ENCODE results near the gene RASGRP2. TPM values are rescaled to one million over a fixed set of nuclear protein-coding genes. Genes with fewer than 3 reads are reported as not detected.

Gene RASGRP2
- total RNA-seq, 6 donors from 2014 or later: 20.5 to 80.7 (median 33.9) TPM

GRCh38 chr11:64784813-64785581 is 41.1 kb upstream of the RASGRP2 start:
- TF ChIP-seq POLR2A (IDR thresholded peaks at IDR 0.05) (no peak), EP300 (IDR thresholded peaks at IDR 0.05) (no peak), POLR2AphosphoS5 (IDR thresholded peaks at IDR 0.05) (no peak), CTCF (IDR thresholded peaks at IDR 0.05) (no peak)
- Histone ChIP-seq H3K9me3 (no peaks in the 10 kb centered on the region), H3K36me3 (peaks cover 0 to 20% (median 18%) of the 10 kb centered on the region in 4 donors), H3K4me3 (no peak overlapping the region), H3K27me3 (no peaks in the 10 kb centered on the region), H3K27ac (no peak overlapping the region), H3K4me1 (peaks cover 0 to 11% (median 2%) of the 10 kb centered on the region in 4 donors)
- DNase-seq (no peak), ATAC-seq (ENCODE audit: low FRiP score in 2 of 2) (no peak)
- 88 to 89% methylated on average over 12 of the region's 12 CpGs for WGBS, 2 donors

- Histone ChIP-seq H3K36me3 (peaks cover 27 to 35% (median 29%) of the 10 kb centered on the region in 4 donors), H3K9me3 (no peaks in the 10 kb centered on the region), H3K4me1 (peaks cover 28 to 45% (median 33%) of the 10 kb centered on the region in 4 donors), H3K27ac (peak within 1 kb of the TSS; percentile 99 to 100 (median 100)), H3K4me3 (peak within 1 kb of the TSS; percentile 91 to 99 (median 96)), H3K27me3 (no peaks in the 10 kb centered on the region)
- WGBS, 2 donors: 0% methylated on average over 34 to 58 of the region's 80 CpGs
- ATAC-seq (ENCODE audit: low FRiP score in 2 of 2): peak; percentile 96 to 99
- TF ChIP-seq EP300 (IDR thresholded peaks at IDR 0.05) (peak in 1 of 4 donors; percentile 32), POLR2A (IDR thresholded peaks at IDR 0.05) (peak in 3 of 4 donors; percentile 88 to 99 (median 90)), CTCF (IDR thresholded peaks at IDR 0.05) (peak in 3 of 6 experiments; percentile 12 to 56 (median 39)), POLR2AphosphoS5 (IDR thresholded peaks at IDR 0.05) (peak; percentile 93)
- DNase-seq: peak; percentile 98 to 99
These were observed 34.7 kb upstream of the RASGRP2 start, which contains the start of gene SF1 for GRCh38 chr11:64778473-64779298. TSS of gene SF1 (minus strand) at chr11:64778542. CDS start at chr11:64778392, 150 bp downstream.

GRCh38 chr11:64778223-64778472 is 34.2 kb upstream of the RASGRP2 start:
- peak overlapping the region; percentile 99 to 100 (median 100) for H3K27ac ChIP-seq
- ATAC-seq (ENCODE audit: low FRiP score in 2 of 2) (peak in 1 of 2 donors; percentile 6), DNase-seq (no peak)
- peaks cover 34 to 50% (median 37%) of the 10 kb centered on the region in 4 donors for H3K4me1 ChIP-seq
- peaks cover 33 to 41% (median 34%) of the 10 kb centered on the region in 4 donors for H3K36me3 ChIP-seq
- H3K27me3 ChIP-seq: no peaks in the 10 kb centered on the region
- no peaks in the 10 kb centered on the region for H3K9me3 ChIP-seq
- peak overlapping the region; percentile 91 to 99 (median 96) for H3K4me3 ChIP-seq
- WGBS, 2 donors: 1% methylated on average over 14 of the region's 28 CpGs; no CpG with 5 or more reads in 1 of the 2 donors
- TF ChIP-seq POLR2AphosphoS5 (IDR thresholded peaks at IDR 0.05): no peak
- no peak for TF ChIP-seq POLR2A (IDR thresholded peaks at IDR 0.05)
- TF ChIP-seq CTCF (IDR thresholded peaks at IDR 0.05): no peak
- TF ChIP-seq EP300 (IDR thresholded peaks at IDR 0.05): no peak

DNA sequence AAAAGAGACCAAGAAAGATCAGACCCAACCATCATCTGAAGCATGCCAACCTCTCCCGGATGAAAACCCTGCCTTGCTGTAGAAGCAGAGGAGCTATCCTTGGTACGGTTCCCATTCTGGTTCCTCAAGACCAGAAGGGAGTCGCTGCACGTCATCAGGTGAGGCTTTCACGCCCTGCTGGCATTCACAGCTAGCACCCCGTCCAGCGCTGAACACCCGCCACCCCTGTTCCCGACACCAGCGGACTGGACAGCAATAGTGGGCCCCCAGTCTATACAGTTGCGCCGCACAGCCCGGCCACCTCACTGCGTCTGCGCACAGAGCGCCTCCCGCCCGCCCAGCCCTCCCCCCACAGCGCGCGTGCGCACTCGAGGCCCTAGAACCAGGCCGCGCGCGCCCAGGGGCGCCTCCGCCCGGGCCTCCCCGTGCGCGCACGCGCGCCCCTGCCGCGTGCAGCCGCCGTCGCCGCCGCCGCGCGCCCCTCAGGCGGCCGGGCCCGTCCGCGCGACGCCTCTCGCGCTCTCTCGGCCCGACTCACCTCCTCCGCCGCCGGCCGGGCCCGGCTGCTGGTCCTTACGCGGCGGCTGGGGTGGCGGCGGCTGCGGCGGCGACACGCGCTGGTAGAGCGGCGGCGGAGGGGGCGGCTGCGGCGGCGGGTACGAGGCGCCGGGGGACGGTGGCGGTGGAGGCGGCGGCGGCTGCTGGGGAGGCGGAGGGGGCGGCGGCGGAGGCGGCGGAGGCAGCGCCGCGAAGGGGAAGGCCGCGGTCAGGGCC is 33.7 kb upstream of the RASGRP2 start:
- Histone ChIP-seq H3K4me3 (peak overlapping the region; percentile 91 to 99 (median 96)), H3K27me3 (no peaks in the 10 kb centered on the region), H3K4me1 (peaks cover 39 to 55% (median 42%) of the 10 kb centered on the region in 4 donors), H3K27ac (peak overlapping the region; percentile 99 to 100 (median 100)), H3K9me3 (no peaks in the 10 kb centered on the region), H3K36me3 (peaks cover 38 to 46% (median 39%) of the 10 kb centered on the region in 4 donors)
- DNase-seq (peak; percentile 86 to 96), ATAC-seq (ENCODE audit: low FRiP score in 2 of 2) (peak; percentile 19 to 43)
- 0 to 2% methylated on average over 3 to 10 of the region's 98 CpGs for WGBS, 2 donors
- TF ChIP-seq POLR2AphosphoS5 (IDR thresholded peaks at IDR 0.05) (peak; percentile 27 to 32), CTCF (IDR thresholded peaks at IDR 0.05) (no peak), POLR2A (IDR thresholded peaks at IDR 0.05) (no peak), EP300 (IDR thresholded peaks at IDR 0.05) (no peak)

All from upper lobe of left lung (tissue), 6 donors.